NAMALWA (cell line): Measurements from ENCODE around the gene ELMO1.

ENCODE experiments used
- DNase-seq: peaks from one replicate; pipeline ENCODE4 v3.0.0-alpha.2; 2015; ENCODE audit warnings: low spot score

ELMO1 gene

DNA sequence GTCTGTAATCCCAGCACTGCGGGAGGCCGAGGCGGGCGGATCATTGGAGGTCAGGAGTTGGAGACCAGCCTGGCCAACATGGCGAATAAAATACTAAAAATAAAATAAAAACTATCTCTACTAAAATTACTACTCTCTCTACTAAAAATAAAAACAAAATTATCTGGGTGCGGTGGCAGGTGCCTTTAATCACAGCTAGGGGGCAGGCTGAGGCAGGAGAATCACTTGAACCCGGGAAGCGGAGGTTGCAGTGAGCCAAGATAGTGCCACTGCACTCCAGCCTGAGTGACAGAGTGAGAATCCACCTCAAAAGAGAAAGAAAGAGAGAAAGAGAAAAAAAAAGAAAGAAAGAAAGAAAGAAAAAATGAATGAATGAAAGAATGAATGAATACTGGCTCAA lies 351.4 kb downstream of the ELMO1 start:
- no peak for DNase-seq

DNA sequence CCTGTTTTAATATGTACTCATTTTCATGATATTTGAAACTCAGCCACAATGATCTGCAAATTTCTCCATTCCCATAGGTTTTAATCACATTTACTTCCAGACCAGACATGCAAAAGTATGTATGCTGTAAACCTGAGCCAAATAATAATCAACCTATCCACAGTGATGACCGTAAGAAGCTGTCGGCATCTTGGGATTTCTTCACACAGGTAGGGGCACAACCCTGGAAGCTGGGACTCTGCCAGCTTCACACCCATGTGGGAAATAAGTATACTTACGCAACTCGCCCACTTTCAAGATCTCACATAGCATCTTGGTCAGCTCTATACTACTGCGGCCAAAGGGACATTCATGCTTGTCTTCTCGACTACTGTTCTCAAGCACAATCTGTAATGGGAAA lies 352.3 kb downstream of the ELMO1 start:
- DNase-seq, result no peak

DNA sequence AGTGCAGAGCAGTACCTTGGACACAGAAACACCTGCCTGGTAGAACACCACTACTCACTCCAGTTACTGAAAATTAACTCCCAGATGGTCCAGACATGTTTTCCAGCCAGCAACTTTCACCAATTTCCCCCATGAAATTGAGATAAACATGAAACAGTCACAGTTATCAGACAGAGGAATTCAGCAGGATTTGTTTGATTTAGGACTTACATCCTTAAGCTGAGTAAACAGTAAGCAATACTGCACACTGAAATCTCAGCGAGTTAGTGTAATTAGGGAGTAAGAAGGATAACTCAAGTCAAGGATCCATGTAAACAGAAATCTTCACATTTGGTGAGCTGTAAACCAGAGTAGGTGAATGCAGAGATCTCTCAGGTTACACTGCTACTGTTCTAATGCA lies 353.5 kb downstream of the ELMO1 start:
- DNase-seq, result no peak

DNA sequence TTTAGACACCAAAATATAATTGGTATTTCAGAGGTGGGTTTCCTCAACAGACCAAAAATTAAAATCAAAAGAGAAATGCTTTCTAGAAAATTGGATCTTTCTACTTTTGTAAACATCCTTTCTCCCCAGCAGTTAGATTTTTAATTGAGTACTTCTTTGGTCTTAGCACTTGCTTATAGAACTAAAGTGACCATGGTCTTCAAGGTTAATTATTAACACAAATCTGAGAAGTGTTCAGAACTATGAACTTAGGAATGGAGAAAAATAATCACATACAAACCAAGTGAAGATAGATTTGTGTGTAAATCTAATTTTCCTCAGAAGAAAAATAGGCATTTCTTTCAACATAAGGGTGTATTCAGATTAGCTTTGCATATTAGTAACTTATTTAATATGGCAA lies 355.4 kb downstream of the ELMO1 start:
- DNase-seq, result no peak

DNA sequence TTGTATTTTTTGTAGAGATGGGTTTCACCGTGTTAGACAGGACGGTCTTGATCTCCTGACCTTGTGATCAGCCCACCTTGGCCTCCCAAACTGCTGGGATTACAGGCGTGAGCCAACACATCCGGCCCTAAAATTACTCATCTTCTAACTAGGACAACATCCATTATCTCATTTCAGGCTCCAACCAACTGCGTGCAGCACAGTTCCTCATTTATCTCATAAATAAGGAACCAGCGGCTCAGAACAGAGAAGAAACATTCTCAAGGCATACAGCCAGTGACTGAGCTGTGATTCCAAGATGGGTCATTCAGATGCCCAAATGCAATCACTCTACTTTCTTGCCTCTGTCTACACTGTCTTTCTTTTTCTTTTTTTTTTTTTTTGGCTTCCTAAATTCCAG lies 356.1 kb downstream of the ELMO1 start:
- DNase-seq, result no peak

DNA sequence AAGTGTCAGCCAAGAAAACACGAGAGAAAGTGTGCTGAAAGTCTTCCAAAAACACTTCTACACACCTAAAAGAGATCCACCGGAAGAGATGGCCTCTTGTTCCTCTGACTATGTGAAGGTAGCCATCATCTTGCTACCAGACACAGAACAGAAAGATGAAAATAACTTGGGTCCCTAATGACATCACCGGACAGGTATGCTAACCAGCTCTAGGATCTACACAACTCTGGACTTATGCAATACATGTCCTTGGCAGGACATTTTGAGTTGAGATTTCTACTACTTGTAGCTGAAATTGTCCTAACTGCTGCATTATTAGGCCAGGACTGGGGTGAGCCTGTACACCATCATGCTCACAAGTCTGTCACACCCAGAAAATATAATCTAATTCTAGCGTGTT lies 358.7 kb downstream of the ELMO1 start:
- DNase-seq, result no peak

DNA sequence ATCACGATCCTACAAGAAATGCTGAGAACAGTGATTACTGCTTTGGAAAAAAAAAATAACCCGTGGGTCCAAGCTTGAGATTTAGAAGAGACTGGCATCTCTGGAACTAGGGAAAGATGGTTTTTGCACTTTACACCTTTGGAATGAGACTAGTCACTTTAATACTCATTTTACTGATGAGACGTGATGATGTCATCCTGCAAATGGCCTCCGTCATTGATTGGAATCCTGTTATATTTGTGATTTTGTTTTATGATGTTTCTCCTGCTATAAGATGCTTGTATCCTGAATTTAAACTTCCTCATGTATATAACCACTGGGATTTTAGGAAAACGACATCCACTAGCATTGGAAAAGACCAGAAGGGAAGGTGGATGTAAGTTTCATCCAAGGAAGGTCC lies 363.1 kb downstream of the ELMO1 start:
- no peak for DNase-seq

DNA sequence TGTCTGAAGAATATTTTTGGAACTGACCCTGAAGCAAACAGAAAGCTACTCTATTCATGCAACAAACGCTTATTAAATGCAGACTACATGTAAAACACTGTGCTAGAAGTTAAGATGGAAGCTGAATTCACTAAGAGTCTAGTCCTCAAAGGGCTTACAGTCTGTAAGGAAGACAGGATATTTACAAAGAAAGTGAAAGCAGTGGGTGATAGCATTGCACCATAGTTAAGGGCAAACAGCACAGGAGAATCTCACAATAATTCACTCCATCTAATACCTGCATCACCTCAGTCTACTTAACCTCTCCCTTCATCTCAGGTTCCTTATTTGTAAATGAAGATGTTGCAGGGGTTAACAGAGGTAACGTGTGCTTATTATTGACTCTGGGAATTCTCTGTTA lies 364.4 kb downstream of the ELMO1 start:
- DNase-seq, result peak; percentile 14

DNA sequence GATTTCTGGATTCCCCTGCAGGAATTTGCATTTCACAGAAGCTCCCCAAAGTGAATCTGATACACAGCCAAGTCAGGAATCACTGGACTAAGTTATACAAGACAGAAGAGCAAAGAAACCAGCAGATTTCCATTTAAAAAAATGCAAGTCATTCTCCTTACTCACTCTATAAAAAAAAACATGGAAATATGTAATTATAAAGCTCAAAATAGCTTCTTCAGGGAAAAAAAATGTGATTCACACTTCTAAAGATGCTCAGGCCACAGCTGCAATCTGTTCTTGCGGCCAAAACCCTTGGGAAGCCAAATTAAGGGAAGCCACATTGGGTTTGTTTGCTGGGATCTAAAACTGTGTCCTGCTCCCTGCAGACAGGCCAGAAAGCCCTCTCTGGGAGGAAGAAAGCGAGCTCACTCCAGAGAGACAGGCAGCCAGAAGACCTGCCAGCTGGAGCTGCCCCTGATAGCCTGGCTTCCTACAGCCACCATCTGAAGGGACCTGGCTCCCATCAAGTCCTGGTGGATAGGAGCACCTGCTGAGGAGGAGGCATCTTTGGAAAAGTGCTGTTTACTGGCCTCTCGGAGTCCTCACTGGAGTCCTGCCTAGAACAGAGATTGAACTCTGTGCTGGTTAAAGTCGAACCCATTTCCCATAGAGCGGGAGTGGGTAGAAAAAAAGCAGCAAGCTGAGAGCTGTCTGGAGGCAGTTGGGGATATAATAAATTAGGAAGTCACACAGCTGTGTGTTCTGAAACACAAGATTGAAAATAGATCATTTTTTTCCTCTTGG lies 365.2 kb downstream of the ELMO1 start:
- DNase-seq, result no peak

DNA sequence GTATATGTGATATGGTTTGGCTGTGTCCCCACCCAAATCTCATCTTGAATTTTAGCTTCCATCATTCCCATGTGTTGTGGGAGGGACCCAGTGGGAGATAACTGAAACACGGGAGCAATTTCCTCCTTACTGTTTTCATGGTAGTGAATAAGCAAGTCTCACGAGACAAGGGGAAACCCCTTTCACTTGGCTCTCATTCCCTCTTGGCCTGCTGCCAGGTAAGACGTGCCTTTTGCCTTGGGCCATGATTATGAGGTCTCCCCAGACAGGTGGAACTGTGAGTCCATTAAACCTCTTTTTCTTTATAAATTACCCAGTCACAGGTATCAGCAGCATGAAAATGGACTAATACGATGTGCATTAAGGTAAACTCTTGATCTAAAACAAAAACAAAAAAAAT lies 367.2 kb downstream of the ELMO1 start:
- peak; percentile 49 for DNase-seq

DNA sequence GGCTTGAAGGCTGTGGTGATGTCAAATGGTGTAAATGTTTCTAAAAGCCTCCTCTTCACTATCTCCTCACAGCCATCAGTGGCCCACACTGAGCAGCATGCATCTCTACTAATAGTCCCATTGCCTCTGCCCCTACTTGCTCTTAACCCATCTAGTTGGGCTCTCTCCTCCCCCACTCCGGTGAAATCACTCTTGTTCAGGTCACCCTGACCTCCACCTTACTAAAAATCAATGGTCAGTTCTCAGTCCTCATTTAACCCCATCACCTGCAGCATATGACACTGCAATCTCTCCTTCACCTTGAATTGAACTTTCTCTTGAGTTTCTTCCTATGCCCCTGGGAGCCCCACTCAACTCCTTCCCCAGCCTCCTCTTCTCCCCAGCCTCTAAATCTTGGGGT lies 369.2 kb downstream of the ELMO1 start:
- DNase-seq, result no peak

DNA sequence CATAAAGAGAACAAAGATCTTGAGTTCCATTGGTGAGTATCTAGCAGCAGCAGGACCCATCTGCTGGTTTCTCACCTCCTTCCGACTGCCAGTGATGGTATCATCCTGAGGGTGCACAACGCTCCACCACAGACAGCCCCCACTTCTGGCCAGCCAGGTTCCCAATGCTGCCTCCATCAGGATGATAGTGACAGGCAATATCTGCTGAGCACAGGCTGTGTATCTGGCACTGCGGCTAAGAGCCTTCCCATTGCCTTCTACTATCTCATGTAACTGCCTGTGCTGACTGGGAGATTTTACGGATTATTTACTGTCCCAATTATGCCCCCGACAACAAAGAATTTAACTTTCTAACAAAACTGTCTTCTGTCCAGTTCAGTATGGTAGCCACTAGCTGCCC lies 372.0 kb downstream of the ELMO1 start:
- no peak for DNase-seq

DNA sequence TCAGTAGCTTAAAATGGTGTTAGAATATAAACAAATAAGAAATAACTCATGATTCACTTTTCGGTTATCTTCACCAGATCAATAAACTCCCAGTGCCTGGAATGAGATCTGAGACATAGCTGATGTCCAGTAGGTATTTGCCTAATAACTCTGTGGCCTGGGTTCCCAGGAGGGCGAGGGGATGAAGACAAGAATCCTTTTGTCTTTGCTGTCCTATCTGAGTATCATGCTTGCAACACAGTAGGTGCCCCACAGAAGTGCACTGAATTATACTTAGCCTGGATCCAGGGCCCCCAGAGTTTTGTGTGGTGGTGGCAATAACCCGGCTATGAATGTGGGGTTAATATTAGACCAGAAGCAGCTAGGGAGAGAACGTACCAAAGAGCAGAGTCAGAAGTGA lies 374.3 kb downstream of the ELMO1 start:
- DNase-seq, result no peak

DNA sequence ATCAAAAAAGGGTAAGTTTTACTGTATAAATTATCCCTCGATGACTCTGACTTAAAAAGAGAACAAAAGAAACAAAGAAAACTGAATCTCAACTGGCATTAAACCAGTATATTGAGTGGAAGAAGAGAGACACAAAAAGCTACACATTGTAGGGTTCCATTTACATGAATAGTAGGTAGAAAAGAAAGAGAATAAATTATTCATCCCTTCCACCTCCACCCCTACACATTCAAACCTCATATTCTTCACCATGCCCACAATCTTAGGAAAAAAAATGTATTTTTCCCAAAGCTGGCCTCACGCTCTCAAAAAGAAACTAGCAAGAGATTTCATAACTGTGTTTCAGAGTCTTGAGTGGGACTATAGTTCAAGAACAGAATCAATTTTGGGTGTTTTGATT lies 377.5 kb downstream of the ELMO1 start:
- no peak for DNase-seq

DNA sequence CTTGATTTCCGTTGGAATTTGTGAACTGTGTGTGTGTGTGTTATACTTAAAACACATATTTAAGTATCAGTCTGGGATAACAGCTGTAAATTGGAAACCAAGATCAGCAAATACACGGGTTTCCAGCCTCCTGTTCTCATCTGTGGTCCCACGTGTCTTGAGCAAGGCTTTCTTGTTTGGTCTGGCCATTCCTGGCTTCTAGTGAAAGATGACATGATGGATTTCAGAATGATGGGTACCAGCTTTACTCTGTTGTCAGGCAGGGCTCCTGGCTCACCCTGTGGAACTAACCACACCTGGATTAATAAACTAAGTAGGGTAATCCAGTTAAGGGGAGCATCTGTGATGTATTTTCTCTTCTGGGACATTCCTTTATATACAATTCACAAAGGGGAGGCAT lies 378.2 kb downstream of the ELMO1 start:
- no peak for DNase-seq

DNA sequence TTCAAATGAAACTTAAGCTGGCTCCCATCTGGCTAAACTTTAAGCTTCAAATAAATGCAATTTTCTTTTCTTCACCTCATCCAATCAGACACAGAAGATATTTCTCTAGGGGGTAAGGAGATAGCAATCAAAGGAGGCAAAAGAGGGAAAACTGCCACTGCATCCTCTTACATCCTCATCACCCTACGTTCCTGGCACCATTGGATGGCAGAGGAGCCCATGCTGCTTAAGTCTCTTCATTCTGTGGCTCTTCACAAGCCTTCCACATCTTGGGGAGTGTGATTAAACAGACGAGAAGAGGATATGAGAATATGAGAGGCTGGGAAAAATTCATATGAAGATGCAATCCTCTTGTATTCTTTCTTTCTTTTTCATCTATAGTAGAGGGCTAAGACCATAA lies 378.6 kb downstream of the ELMO1 start:
- DNase-seq, result no peak

DNA sequence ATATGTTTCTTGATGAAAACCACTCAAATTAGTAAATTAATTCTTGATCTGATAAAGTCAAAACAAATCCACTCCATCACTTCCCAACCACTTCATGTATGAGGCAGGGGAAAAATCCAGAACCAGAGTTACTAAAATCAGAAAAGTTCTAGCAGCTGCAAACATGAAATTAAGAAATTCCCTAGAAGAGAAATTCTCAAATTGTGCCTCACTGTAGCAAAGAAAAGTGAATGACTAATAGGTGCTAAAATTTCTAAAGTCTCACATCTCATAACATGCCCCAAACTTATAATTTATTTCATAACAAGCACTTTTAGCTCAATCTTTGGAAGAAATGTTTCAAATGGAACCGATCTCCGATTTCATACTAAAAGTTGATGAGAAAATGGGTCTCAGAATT lies 379.3 kb downstream of the ELMO1 start:
- no peak for DNase-seq

DNA sequence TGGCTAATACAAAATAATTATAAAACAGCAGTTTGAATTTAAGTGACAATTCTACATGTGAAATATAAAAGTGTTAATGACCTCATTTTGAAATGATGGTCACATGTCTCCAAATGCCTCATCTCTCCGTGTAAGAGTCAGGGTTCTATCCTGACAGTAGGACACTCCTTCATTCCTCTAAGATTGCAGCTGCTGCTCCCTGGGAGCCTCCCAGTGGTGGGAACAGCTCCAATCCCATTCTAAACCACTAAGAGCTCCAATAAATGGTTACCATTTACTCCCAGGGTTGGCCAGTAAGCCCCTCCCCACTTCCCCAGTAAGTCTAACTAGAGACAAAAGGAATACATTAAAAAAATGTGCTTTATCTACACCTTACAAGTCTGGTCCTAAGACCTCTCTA lies 379.8 kb downstream of the ELMO1 start:
- no peak for DNase-seq

DNA sequence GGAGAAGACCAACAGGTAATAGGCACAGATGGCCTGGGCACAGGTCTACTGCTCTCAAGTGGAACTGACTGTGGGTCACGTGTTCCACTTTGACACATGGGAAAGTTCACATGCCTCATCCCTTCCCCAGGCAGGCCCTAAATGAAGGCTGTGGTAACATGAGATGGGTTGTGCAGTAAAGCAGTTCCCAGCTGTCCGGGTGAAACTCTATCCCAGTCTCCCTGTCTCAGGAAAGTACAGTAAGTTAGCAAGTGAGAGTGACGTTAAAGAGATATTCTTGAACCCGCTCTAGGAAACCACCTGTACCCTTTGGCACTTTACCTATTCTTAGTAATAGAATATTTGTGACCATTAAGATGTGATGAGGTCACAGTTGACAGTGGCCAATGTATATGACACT lies 380.6 kb downstream of the ELMO1 start:
- no peak for DNase-seq

DNA sequence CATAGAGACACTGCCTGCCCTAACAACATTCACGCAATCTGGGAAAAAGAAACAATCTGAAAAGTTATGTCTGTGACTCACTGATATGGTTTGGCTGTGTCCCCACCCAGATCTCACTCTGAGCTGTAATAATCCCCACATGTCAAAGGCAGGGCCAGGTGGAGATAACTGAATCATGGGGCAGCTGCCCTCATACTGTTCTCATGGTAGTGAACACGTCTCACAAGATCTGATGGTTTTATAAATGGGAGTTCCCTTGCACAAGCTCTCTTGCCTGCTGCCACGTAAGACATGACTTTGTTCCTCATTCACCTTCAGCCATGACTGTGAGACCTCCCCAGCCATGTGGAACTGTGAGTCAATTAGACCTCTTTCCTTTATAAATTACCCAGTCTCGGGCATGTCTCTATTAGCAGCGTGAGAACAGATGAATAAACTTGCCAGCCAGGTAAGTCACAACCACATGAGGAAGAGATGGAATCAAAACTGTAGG lies 382.8 kb downstream of the ELMO1 start:
- no peak for DNase-seq

DNA sequence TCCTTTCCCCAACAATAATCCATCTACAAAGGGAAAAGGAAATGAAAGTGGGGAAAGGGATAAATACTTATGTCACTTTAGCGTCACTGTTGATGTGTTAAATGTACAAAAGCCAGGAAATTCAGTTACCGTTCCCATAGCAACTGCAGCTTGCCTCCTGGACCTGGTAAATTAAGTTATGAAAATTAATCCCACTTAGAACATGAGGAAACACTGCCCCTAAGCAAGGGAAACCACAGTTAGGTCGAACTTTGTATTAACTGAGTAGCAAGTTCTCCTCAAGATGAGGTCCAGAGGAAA lies 386.2 kb downstream of the ELMO1 start:
- no peak for DNase-seq

DNA sequence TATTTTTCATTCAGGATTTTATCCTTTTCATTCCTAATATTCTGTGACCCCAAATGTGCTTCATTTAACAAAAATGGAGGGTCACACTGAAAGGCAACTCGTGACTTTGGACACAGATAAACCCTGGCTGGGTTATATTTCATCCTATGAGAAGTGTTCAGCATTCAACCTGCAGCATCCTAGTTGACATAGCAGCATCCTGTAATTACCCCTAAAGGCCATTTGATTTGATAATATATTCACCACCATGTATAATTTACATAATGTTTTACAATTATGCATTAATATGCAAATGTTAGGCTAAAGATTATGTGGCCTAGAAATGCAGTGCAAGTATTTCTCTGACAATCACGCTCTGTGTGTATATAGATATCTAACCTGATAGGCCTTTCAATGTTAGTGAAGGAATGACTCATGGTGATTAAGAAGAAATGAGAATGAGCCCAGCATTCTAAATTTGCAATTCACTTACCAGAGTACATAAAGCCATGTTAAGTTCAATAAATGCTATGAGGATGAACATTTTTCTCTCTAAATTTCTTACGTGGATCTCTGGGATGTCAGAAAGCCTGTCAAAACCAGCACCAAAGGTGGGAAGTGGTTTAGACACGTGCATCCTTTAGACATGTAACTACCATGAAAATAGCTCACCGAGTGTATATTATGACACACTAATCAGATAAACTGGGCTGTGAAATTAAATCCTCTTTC lies 386.7 kb downstream of the ELMO1 start:
- DNase-seq, result no peak

DNA sequence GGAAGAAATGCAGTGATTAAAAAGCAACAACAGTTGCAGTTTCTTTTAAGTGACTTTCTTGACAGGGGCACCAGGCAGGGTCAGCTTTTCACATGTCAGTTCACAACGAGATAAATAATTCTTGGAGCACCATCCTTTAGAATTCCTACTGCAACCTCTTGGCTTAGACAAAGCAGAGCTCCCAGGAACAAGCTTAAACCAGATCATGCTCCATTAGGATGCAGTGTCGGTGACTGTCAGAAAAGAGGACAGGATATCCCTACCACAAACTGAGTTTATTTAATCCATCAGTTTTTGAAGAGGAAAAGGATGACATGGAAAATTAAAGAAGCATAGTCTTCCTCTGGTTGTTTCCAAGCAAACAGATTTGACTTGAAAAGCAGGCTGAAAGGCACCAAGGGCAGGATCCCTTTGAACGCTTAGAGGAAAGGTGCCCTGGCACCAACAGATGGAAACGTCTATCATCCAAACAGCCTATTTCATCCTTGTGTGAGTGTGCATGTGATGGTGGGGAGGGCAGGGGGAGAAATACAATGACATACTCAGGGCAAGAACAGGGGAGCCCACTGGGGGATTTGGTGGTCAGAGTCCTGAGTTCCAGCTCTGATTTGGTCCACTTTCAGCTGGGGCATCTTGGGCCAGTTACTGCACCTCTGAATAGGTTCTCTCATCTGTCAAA lies 392.3 kb downstream of the ELMO1 start:
- no peak for DNase-seq
